WTC11 (cell line): Measurements from ENCODE around the gene ADCY3. TPM values are rescaled to one million over a fixed set of nuclear protein-coding genes. Genes with fewer than 3 reads are reported as not detected.

Source experiments
- ATAC-seq: fragments of 200-7000 bp; cut with Tn5 transposase; 2 replicates; pipeline ENCODE4 v1.10.0; 2021; ENCODE audit warnings: mild to moderate bottlenecking, moderate library complexity
- CTCF ChIA-PET: fragments of 300-600 bp; sonication (Branson Sonifier 250); formaldehyde crosslinking; loops from one replicate; lab custom pipeline; 2021; ENCODE audit warnings: antibody characterized with exemption; lab: Charles Lee
- POLR2A ChIA-PET: fragments of 350-600 bp; sonication (Branson Sonifier 250); formaldehyde crosslinking; loops from one replicate; lab custom pipeline; 2021; ENCODE audit warnings: antibody characterized with exemption; lab: Charles Lee
- DNase-seq: peaks from one replicate; pipeline ENCODE4 v3.0.0; 2021; ENCODE audit warnings: low spot score
- H3K27ac Mint-ChIP-seq: 2 replicates; pipeline ENCODE4 v1.8.0; 2021; ENCODE audit warnings: mixed read lengths
- H3K27me3 Mint-ChIP-seq: 2 replicates; pipeline ENCODE4 v1.8.0; 2021; ENCODE audit warnings: low read depth, mild to moderate bottlenecking, moderate library complexity, mixed read lengths
- H3K36me3 Mint-ChIP-seq: 2 replicates; pipeline ENCODE4 v1.8.0; 2021; ENCODE audit warnings: mixed read lengths
- H3K4me1 Mint-ChIP-seq: 2 replicates; pipeline ENCODE4 v1.8.0; 2022; ENCODE audit warnings: mixed read lengths
- H3K4me3 Mint-ChIP-seq: 2 replicates; pipeline ENCODE4 v1.8.0; 2021; ENCODE audit warnings: mild to moderate bottlenecking, moderate library complexity, mixed read lengths
- H3K9me3 Mint-ChIP-seq: 2 replicates; pipeline ENCODE4 v1.8.0; 2021; ENCODE audit warnings: mixed read lengths
- E2F1 ChIP-seq: sonication (generic); formaldehyde crosslinking; IDR thresholded peaks from 2 replicates; pipeline ENCODE4 v1.8.0; 2022; ENCODE audit warnings: mild to moderate bottlenecking, missing genetic modification reagents
- E2F4 ChIP-seq: sonication (generic); formaldehyde crosslinking; IDR thresholded peaks from 2 replicates; pipeline ENCODE4 v1.8.1; 2022; ENCODE audit warnings: low read depth, mild to moderate bottlenecking, moderate library complexity, missing genetic modification reagents, borderline replicate concordance
- ESRRA ChIP-seq: sonication (generic); formaldehyde crosslinking; IDR thresholded peaks from 2 replicates; pipeline ENCODE4 v1.8.1; 2022; ENCODE audit warnings: mild to moderate bottlenecking, missing genetic modification reagents, borderline replicate concordance
- ETV6 ChIP-seq: sonication (generic); formaldehyde crosslinking; IDR thresholded peaks from 2 replicates; pipeline ENCODE4 v1.8.1; 2022; ENCODE audit warnings: mild to moderate bottlenecking, missing genetic modification reagents
- FOXJ3 ChIP-seq: sonication (generic); formaldehyde crosslinking; IDR thresholded peaks from 2 replicates; pipeline ENCODE4 v1.9.0; 2021; ENCODE audit warnings: missing genetic modification reagents, mild to moderate bottlenecking, borderline replicate concordance
- GRHL2 ChIP-seq: fragments of 250-450 bp; sonication (Bioruptor Pico); IDR thresholded peaks from 2 replicates; pipeline ENCODE4 v1.8.0; 2022; ENCODE audit warnings: mild to moderate bottlenecking, moderate library complexity; ENCODE audit not compliant: insufficient replicate concordance, severe bottlenecking
- IRF2 ChIP-seq: sonication (generic); formaldehyde crosslinking; IDR thresholded peaks from 2 replicates; pipeline ENCODE4 v1.8.0; 2022; ENCODE audit warnings: low read depth, missing genetic modification reagents, borderline replicate concordance
- JAZF1 ChIP-seq: fragments of 250-450 bp; sonication (Bioruptor Pico); IDR thresholded peaks from 2 replicates; pipeline ENCODE4 v1.9.0; 2021; ENCODE audit warnings: moderate library complexity, mild to moderate bottlenecking, inconsistent platforms
- MAX ChIP-seq: sonication (generic); formaldehyde crosslinking; IDR thresholded peaks from 2 replicates; pipeline ENCODE4 v1.8.0; 2022; ENCODE audit warnings: mild to moderate bottlenecking, missing genetic modification reagents
- MLX ChIP-seq: sonication (generic); formaldehyde crosslinking; IDR thresholded peaks from 2 replicates; pipeline ENCODE4 v1.8.1; 2023; ENCODE audit warnings: mild to moderate bottlenecking, missing genetic modification reagents, moderate library complexity
- MYBL2 ChIP-seq: sonication (generic); formaldehyde crosslinking; IDR thresholded peaks from 2 replicates; pipeline ENCODE4 v1.8.1; 2023; ENCODE audit warnings: mild to moderate bottlenecking, moderate library complexity, missing genetic modification reagents
- RELA ChIP-seq: sonication (generic); formaldehyde crosslinking; IDR thresholded peaks from 2 replicates; pipeline ENCODE4 v1.8.1; 2022; ENCODE audit warnings: missing genetic modification reagents, mild to moderate bottlenecking, borderline replicate concordance
- STAT6 ChIP-seq: sonication (generic); formaldehyde crosslinking; conservative IDR thresholded peaks from 2 replicates; pipeline ENCODE4 v1.8.1; 2023; ENCODE audit warnings: mild to moderate bottlenecking, low read depth, missing genetic modification reagents, moderate library complexity
- TCF7 ChIP-seq: sonication (generic); formaldehyde crosslinking; IDR thresholded peaks from 2 replicates; pipeline ENCODE4 v1.8.0; 2022; ENCODE audit warnings: mild to moderate bottlenecking, low read depth, missing genetic modification reagents, moderate library complexity
- TP53 ChIP-seq: sonication (generic); formaldehyde crosslinking; IDR thresholded peaks from 2 replicates; pipeline ENCODE4 v1.8.1; 2023; ENCODE audit warnings: mild to moderate bottlenecking, missing genetic modification reagents
- USF2 ChIP-seq: sonication (generic); formaldehyde crosslinking; IDR thresholded peaks from 2 replicates; pipeline ENCODE4 v1.8.1; 2023; ENCODE audit warnings: mild to moderate bottlenecking, missing genetic modification reagents, moderate library complexity
- ZBTB21 ChIP-seq: sonication (generic); formaldehyde crosslinking; IDR thresholded peaks from 2 replicates; pipeline ENCODE4 v1.8.1; 2023; ENCODE audit warnings: mild to moderate bottlenecking, missing genetic modification reagents, borderline replicate concordance
- ZNF219 ChIP-seq: sonication (generic); formaldehyde crosslinking; IDR thresholded peaks from 2 replicates; pipeline ENCODE4 v1.8.0; 2023; ENCODE audit warnings: missing genetic modification reagents, mild to moderate bottlenecking, borderline replicate concordance
- ZNF281 ChIP-seq: sonication (generic); formaldehyde crosslinking; IDR thresholded peaks from 2 replicates; pipeline ENCODE4 v1.8.0; 2023; ENCODE audit warnings: mild to moderate bottlenecking, missing genetic modification reagents
- ZNF423 ChIP-seq: fragments of 250-450 bp; sonication (Bioruptor Pico); IDR thresholded peaks from 2 replicates; pipeline ENCODE4 v2.1.2; 2022; ENCODE audit warnings: mild to moderate bottlenecking, moderate library complexity
- ZNF425 ChIP-seq: fragments of 250-450 bp; sonication (Bioruptor Pico); conservative IDR thresholded peaks from 2 replicates; pipeline ENCODE4 v1.9.0; 2021; ENCODE audit warnings: mild to moderate bottlenecking
- ZSCAN18 ChIP-seq: fragments of 250-450 bp; sonication (Bioruptor Pico); IDR thresholded peaks from 2 replicates; pipeline ENCODE4 v2.1.2; 2022; ENCODE audit warnings: mild to moderate bottlenecking, moderate library complexity
- total RNA-seq: library from RNA; stranded (reverse); gene quantifications from 3 replicates; pipeline ENCODE4 v1.2.3, GENCODE V29; 2021

The ADCY3 gene
- total RNA-seq, 1 experiment from 2014 or later = 37.1 TPM

GRCh38 chr2:24840164-24840869 lies 79.7 kb downstream of the ADCY3 start (continued):
- TF ChIP-seq MAX (CRISPR knock-in tag) (no peak), RELA (no peak), JAZF1 (CRISPR knock-in tag) (no peak), IRF2 (CRISPR knock-in tag) (no peak), ETV6 (CRISPR knock-in tag) (no peak), USF2 (no peak), E2F4 (no peak), ESRRA (CRISPR knock-in tag) (no peak)
- TF ChIP-seq, all 79 proteins: peak for 0

- no peak for DNase-seq
- H3K36me3 Mint-ChIP-seq = peaks cover 20% of the 10 kb centered on the region
- POLR2A ChIA-PET = no interaction called here
- CTCF ChIA-PET = interaction anchor here (3.1 kb wide), 1 partner anchor 9 kb away, joined by 10 read pairs; no protein-coding TSS in a partner anchor
- ATAC-seq = no peak
- 0 out of 2 replicates have a peak, but pooled peaks cover under 1% of the 10 kb centered on the region for H3K9me3 Mint-ChIP-seq
- H3K27ac Mint-ChIP-seq = no peak overlapping the region
- H3K4me1 Mint-ChIP-seq = peaks cover 10% of the 10 kb centered on the region
- H3K27me3 Mint-ChIP-seq = no peaks in the 10 kb centered on the region
- H3K4me3 Mint-ChIP-seq = no peak overlapping the region
- TF ChIP-seq ZNF423 (no peak), RELA (no peak), MYBL2 (CRISPR knock-in tag) (no peak), ZNF425 (no peak), STAT6 (CRISPR knock-in tag) (no peak), FOXJ3 (CRISPR knock-in tag) (no peak), E2F1 (CRISPR knock-in tag) (no peak), TCF7 (no peak), GRHL2 (no peak), ZNF281 (CRISPR knock-in tag) (no peak), TP53 (no peak), MLX (no peak), ZBTB21 (CRISPR knock-in tag) (no peak), ZSCAN18 (CRISPR knock-in tag) (no peak), ZNF219 (CRISPR knock-in tag) (no peak)
Observed at GRCh38 chr2:24839729-24840128, 80.3 kb downstream of the ADCY3 start.
